Right ventricle myocardium superior (tissue), 1 donor: ENCODE data around the gene TRDMT1. TPM values are rescaled to one million over a fixed set of nuclear protein-coding genes. Genes with fewer than 3 reads are reported as not detected.

Experiments used
- ATAC-seq: fragments of 200-7000 bp; cut with Tn5 transposase; one replicate; pipeline ENCODE4 v1.9.1; 2020; ENCODE audit warnings: mild to moderate bottlenecking; ENCODE audit not compliant: poor library complexity
- DNase-seq: peaks from one replicate; pipeline ENCODE4 v3.0.0-alpha.2; 2020
- intact Hi-C: fragments of 100-400 bp; cut with DNase I; formaldehyde crosslinking; loops from one replicate; pipeline ENCODE4 v1.11.2; 2022
- total RNA-seq: library from RNA; stranded (reverse); fragmentation: NEBNext Ultra II Directional; extraction: Animal tissue kit (Norgen Biotek cat#: 25700); gene quantifications from one replicate; pipeline ENCODE4 v1.2.1, GENCODE V29; 2021
- donor health status: DM: no; HTN: yes; CAD: no; lungs with severe emphysema.

Gene TRDMT1
- total RNA-seq, 1 donor from 2014 or later = 4.5 TPM

DNA sequence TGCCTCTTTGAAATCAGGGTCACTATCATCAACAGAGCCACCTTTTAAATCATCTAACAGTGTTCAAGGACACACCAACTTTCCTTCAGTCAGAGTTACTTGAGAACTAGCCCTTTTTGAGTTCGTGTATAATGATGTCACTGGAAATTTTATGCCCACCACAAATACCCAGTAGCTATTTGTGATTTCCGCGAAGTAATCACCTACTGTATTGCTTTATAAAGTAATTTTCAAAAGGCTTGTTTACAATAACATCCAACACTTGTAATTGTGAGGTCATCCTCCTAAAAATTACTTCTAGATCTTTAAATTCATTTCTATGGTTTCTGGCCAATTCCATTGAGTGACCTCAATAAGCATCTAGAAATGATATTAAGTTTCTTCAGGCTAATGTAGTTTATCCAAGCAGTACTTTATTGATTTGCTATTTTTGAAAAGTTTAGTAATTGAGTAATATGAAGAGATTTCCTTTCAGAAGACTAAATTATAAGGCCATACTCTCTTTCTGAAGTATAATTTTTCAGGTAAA lies 12.8 kb downstream of the TRDMT1 start:
- DNase-seq (no peak), ATAC-seq (no peak)
- intact Hi-C loops = no loop called here

DNA sequence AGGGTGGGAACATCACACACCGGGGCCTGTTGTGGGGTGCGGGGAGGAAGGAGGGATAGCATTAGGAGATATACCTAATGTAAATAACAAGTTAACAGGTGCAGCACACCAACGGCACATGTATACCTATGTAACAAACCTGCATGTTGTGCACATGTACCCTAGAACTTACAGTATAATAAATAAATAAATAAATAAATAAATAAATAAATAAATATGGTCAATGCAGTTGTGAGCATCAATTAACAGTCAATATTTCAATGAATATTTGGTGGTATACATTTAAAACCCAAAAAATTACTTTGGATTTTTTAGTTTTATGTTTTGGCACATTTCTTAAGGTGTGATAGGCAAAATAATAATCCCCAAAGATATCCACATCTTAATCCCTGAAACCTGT lies 15.6 kb downstream of the TRDMT1 start:
- no peak for DNase-seq
- ATAC-seq = no peak
- intact Hi-C loops = no loop called here

GRCh38 chr10:17183110-17183509 lies 18.4 kb downstream of the TRDMT1 start:
- intact Hi-C loops = no loop called here
- DNase-seq = no peak
- no peak for ATAC-seq

- ATAC-seq = no peak
- intact Hi-C loops = no loop called here
- no peak for DNase-seq
These were observed 19.7 kb downstream of the TRDMT1 start for GRCh38 chr10:17181751-17182150.

DNA sequence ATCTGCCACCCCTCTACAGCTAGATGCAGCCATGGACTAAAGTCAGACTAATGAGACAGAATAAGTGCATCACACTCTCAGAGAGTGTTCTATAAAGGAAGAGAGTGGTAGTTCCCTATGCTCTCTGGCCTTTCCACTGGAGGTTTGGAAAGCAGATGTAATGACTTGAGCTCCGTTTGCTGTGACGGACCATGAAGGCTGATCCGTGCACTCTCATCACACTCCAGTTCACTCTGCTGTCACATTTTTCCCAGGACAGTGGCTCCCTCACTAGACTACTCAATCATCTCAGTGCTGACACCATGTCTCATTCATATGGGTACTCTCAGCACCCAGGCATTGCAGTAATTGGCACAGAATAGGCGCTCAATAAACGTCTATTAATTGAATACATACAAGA lies 20.4 kb downstream of the TRDMT1 start:
- intact Hi-C loops = no loop called here
- ATAC-seq = no peak
- DNase-seq = no peak

GRCh38 chr10:17179002-17179401 lies 22.5 kb downstream of the TRDMT1 start:
- DNase-seq (no peak), ATAC-seq (no peak)
- intact Hi-C loops = no loop called here

DNA sequence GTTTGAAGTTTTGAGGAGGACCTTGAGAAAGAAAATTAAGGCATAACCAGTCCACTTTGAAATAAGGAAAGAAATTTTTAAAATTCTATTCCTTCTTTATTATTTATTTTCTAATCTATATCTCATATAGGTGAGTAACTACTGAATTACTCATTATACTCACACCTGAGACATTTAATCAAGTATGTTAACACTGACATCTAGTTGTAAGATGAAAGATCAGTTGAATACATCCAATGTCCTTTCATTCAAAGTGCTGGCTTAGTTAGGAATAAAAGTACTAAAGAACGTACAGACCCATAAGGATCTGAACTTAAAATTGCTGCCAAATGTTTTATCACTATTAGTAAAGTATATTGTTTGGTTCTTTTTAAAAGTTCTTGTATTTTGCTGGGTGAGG lies 23.5 kb downstream of the TRDMT1 start:
- ATAC-seq = no peak
- DNase-seq = no peak
- intact Hi-C loops = no loop called here

DNA sequence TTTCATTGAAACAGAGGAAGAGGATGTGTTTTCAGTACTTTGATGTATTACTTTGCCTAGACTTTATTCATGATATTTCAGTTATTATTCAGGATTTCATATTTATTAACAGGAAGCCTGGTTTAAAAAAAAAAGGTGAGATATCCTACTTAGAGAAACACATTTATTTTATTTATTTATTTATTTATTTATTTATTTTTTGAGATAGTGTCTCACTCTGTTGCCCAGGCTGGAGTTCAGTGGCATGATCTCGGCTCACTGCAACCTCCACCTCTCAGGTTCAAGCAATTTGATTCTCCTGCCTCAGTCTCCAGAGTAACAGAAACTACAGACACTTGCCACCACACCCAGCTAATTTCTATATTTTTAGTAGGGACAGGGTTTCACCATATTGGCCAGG lies 24.5 kb downstream of the TRDMT1 start:
- DNase-seq = no peak
- no peak for ATAC-seq
- intact Hi-C loops = no loop called here

DNA sequence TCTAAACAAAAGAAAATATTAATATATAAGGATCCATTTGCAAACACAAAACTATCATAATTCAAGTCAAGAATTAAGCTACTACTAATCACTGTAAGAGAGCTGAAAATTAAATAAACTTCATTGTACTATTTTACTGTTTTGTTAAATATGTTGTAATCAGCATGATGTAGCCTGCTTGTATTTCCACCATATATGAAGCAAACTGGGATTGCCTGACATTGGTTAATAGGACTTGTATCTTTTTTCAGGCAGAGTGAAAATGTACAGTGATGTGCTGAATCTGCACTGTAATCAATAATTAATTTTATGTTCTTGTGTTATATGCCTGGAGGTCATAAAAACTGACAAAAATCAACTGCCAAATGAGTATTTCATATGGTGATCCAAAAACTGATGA lies 25.4 kb downstream of the TRDMT1 start:
- intact Hi-C loops = no loop called here
- ATAC-seq = no peak
- no peak for DNase-seq

GRCh38 chr10:17175551-17175950 lies 25.9 kb downstream of the TRDMT1 start:
- ATAC-seq (peak; percentile 56), DNase-seq (no peak)
- intact Hi-C loops = no loop called here

DNA sequence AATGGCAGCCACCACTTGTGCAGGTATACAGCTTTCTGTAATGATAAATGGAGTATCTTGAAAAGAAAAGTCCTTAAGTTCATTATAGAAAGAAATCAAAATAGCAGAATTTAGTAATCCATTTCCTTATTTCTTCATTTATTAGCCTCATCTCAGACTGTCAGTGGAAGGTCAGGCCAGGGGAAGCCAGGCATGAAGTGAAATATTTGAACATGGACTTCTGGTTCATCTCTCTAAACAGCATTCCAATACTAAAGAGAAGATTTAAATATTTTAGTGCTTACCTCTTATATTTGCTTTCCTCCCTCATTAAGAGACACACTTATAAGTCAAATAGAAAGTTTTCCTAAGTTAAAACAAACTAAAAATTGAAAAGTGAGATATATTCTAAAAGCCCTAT lies 26.8 kb downstream of the TRDMT1 start:
- no peak for DNase-seq
- intact Hi-C loops = no loop called here
- ATAC-seq = no peak

DNA sequence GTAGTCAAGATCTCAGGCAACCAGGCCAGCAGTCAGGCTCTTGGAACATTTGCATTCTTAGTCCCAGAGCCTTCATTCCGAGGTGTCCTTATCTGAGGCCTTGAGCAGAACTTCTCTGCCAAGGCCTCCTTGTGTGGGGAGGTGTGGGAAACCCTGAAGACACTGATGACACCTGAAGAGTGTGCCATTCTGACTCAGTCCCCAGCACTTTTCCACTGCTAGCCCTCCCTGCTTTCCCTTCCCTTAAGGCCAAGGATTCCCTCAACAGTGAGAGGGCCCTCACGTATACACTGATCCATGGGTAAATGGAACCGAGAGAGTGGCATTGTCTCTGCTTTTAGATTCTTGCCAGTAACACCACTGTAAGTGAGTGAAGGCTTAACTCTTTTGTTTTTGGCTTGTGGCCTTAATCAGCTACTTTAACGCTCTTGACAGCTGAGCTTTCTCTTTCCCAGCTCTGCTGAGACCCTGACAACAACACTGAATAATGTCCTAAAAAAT lies 30.3 kb downstream of the TRDMT1 start:
- ATAC-seq (peak; percentile 27), DNase-seq (no peak)
- intact Hi-C loops = no loop called here

- no peak for DNase-seq
- ATAC-seq = no peak
- intact Hi-C loops = no loop called here
These were observed 31.7 kb downstream of the TRDMT1 start for GRCh38 chr10:17169803-17170202.

DNA sequence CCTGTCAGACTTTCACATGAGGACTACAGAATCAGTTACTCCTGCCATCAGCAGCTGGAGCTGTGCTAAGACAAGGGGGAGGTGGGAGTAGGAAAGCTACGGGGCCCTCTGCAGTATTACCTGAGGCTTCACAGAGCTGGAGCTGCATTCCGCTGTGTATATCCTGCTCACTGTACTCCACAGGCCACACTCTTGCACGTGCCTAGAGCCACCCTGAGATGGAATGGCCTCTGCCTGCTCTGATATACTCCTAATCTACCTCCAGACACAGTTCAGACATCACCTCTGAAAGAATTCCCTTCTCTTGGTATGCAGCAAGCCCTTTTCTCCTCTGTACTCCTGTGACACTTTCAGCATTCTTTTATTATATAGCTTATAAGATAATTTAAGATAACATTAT lies 34.8 kb downstream of the TRDMT1 start:
- intact Hi-C loops = no loop called here
- DNase-seq = no peak
- no peak for ATAC-seq

DNA sequence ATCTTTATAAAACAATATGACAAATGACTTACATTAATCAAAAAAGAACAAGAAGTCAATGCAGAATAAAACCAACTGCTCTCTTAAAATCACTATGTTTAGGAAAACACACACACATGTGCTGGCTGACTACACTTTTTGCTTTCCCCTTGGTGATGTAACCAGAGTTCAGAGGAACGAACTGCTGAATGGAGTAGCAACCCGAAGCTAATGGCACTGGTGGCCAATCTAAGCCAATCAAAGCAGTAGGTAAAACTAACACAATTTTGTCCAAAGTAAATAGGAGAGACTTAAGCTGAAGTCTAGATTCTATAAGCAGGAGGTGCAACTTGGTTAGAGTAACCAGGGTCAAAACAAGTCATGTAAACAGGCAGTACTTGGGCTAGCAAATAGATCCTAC lies 38.6 kb downstream of the TRDMT1 start:
- ATAC-seq (no peak), DNase-seq (no peak)
- intact Hi-C loops = no loop called here

- intact Hi-C loops = no loop called here
- ATAC-seq (no peak), DNase-seq (no peak)
These were observed 39.7 kb downstream of the TRDMT1 start for GRCh38 chr10:17161775-17162174.

DNA sequence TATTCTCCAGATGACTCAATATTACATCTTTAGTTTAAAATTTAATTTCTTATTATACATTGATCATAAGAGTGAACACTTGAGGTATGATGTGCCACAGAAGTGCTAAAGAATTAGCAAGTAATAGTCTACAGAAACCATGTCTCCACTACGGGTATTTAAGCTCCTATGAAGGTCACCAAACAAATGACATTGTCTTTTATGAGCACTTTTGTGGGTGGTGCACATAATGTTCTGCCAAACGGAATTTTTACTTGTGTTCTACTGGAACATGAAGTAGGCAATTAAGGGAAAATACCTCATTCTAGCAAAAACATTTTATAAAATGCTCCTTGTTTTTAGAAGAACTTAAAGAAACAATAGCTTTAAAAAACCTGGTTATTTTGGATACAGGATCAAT lies 44.4 kb downstream of the TRDMT1 start:
- DNase-seq = no peak
- ATAC-seq = no peak
- intact Hi-C loops = no loop called here

DNA sequence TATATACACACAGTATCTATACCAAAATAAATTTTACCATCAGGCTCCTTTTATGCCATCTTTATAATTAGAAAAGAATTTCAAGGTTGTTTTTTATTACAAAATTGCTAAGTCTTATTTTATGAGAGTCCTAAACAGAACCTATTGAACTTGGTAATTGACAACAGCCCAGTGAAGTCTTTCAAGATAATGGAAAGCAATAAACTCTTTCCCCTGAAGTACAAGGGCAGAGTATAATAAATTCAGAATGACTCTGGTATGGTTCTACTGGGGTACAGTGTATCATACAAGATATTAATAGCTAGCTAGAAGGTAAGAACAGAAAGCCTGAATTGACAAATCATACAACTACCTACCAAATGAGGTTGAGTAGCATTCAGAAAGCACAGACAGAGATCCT lies 45.6 kb downstream of the TRDMT1 start:
- ATAC-seq = no peak
- intact Hi-C loops = no loop called here
- DNase-seq = no peak

DNA sequence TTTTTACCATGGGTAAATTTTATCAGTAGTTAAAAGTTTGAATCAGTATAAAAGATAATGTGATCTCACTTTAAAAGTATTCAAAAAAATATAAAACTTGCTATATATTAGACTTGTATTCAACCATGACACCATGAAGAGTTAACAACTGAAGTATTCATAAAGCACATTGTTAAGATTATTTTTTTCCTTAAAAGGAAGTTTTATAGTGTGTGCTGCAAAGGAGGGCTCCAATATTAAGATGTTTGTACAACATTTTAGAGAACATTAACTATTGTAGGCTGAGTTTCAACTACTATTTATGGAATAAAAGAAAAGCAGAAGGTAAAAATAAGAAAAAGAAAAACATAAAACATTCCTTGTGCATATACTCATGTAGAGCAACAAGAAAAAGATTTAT lies 47.4 kb downstream of the TRDMT1 start:
- no peak for DNase-seq
- ATAC-seq = no peak

DNA sequence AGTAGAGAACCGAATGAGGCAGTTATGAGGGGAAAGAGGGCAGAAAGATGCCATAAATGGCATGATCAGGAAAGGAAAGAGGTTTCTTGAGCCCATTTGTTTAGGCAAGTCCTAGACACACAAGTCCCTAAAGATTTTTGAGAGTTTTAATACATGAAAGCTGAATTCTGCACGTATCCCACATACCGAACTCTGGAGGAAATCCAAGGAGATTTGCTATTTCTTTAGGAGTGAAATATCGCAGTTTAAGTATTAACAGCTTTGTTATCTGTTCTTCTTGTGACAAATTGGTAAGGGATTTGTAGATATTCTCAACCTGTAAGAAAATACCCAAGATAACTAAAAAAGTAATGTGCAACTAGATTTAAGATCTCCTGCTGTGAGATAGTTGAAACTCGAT lies 48.2 kb downstream of the TRDMT1 start:
- intact Hi-C loops = no loop called here
- no peak for DNase-seq
- ATAC-seq = no peak

More for the DNA sequence above, 47.4 kb downstream of the TRDMT1 start:
- intact Hi-C loops = no loop called here

GRCh38 chr10:17151716-17152115 lies 49.8 kb downstream of the TRDMT1 start:
- no peak for ATAC-seq
- no peak for DNase-seq
- intact Hi-C loops = no loop called here
